Middle frontal gyrus (tissue), 1 donor: ENCODE measurements around the gene FAM222A.

Experiments used
- DNase-seq: peaks from one replicate; pipeline ENCODE4 v3.0.0-alpha.2; 2015; ENCODE audit warnings: low spot score; ENCODE audit errors: extremely low spot score

The FAM222A gene

GRCh38 chr12:109713187-109714070, at the start of gene FAM222A:
Gene FAM222A, plus strand, starts transcription at chr12:109713825. Its CDS starts 30,322 bp downstream, at chr12:109744147.
- DNase-seq, result peak; percentile 95

GRCh38 chr12:109664402-109664801, 49.2 kb upstream of the FAM222A start:
- no peak for DNase-seq

- DNase-seq, result no peak
Observed at GRCh38 chr12:109666068-109666467, 47.6 kb upstream of the FAM222A start.

- no peak for DNase-seq
Observed at GRCh38 chr12:109670731-109671130, 42.9 kb upstream of the FAM222A start.

GRCh38 chr12:109671502-109671901, 42.1 kb upstream of the FAM222A start:
- DNase-seq, result no peak

- DNase-seq, result no peak
Observed at GRCh38 chr12:109673379-109673778, 40.2 kb upstream of the FAM222A start.

- no peak for DNase-seq
Observed at GRCh38 chr12:109673884-109674283, 39.7 kb upstream of the FAM222A start.

- no peak for DNase-seq
Observed at GRCh38 chr12:109675411-109675810, 38.2 kb upstream of the FAM222A start.

GRCh38 chr12:109677279-109677691, 36.3 kb upstream of the FAM222A start:
- DNase-seq, result no peak

GRCh38 chr12:109678719-109679118, 34.9 kb upstream of the FAM222A start:
- DNase-seq, result no peak

GRCh38 chr12:109679501-109680263, 33.9 kb upstream of the FAM222A start:
- no peak for DNase-seq

GRCh38 chr12:109680264-109681005, 33.2 kb upstream of the FAM222A start:
- no peak for DNase-seq

- DNase-seq, result no peak
Observed at GRCh38 chr12:109681986-109682707, 31.5 kb upstream of the FAM222A start.

- DNase-seq, result no peak
Observed at GRCh38 chr12:109682708-109683060, 30.9 kb upstream of the FAM222A start.

GRCh38 chr12:109683316-109683715, 30.3 kb upstream of the FAM222A start:
- no peak for DNase-seq

- DNase-seq, result no peak
Observed at GRCh38 chr12:109685574-109686447, 27.8 kb upstream of the FAM222A start.

- no peak for DNase-seq
Observed at GRCh38 chr12:109686523-109686922, 27.1 kb upstream of the FAM222A start.

- no peak for DNase-seq
Observed at GRCh38 chr12:109687250-109687649, 26.4 kb upstream of the FAM222A start.

- no peak for DNase-seq
Observed at GRCh38 chr12:109689426-109689825, 24.2 kb upstream of the FAM222A start.

GRCh38 chr12:109693160-109693559, 20.5 kb upstream of the FAM222A start:
- DNase-seq, result no peak
